Fibroblast of the aortic adventitia (primary cell): ENCODE data around the gene SCNN1G. TPM values are rescaled to one million over a fixed set of nuclear protein-coding genes. Genes with fewer than 3 reads are reported as not detected.
A peak's percentile ranks its signal among the peaks of the same experiment; 100 is the strongest.

Experiments
- DNase-seq: peaks from one replicate; pipeline ENCODE4 v3.0.0-alpha.2; 2010; ENCODE audit warnings: low read depth
- H3K4me3 ChIP-seq: 2 replicates; pipeline ENCODE4 v1.5.1; 2011; ENCODE audit warnings: low read depth, mild to moderate bottlenecking, control low read depth, low read length, moderate library complexity
- total RNA-seq: library from RNA; depleted of rRNA; stranded (reverse); fragments of >200 nt; gene quantifications from 2 replicates; pipeline ENCODE4 v1.2.3, GENCODE V29; 2012; ENCODE audit warnings: low replicate concordance
- TF ChIP-seq, protein P1 (sequence below): IDR thresholded peaks from 2 replicates; pipeline ENCODE4 v1.5.1; 2011; ENCODE audit warnings: mild to moderate bottlenecking, low read length, control low read depth, inconsistent platforms; ENCODE audit not compliant: insufficient read depth

The SCNN1G gene
- total RNA-seq, 1 donor = not detected

DNA sequence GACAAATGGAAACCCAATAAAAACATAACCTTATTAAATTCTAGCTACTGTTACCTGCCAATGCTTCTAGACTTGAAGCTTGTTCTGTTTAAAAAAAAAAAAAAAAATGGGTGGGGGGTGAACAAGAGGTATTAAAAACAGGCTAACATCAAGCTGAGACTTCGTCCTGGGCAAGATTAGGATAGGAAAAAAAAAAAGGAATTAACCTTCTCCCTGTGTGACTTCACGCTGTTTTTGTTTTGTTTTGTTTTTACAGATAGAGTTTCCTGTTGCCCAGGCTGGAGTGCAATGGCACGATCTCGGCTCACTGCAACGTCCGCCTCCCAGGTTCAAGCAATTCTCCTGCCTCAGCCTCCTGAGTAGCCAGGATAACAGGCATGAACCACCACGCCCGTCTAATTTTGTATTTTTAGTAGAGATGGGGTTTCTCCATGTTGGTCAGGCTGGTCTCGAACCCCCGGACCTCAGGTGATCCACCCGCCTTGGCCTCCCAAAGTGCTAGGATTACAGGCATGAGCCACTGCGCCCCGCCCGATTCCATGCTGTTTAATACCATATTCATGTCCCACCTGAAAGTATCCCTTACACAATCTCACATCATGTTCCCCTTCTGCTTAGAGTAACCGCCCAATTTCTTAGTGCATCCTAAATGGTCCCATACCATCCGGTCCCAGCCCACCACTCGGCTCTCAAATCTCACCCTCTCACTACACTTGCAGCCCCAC, 35.5 kb upstream of the SCNN1G start:
- no peak for DNase-seq
- TF ChIP-seq, protein P1, sequence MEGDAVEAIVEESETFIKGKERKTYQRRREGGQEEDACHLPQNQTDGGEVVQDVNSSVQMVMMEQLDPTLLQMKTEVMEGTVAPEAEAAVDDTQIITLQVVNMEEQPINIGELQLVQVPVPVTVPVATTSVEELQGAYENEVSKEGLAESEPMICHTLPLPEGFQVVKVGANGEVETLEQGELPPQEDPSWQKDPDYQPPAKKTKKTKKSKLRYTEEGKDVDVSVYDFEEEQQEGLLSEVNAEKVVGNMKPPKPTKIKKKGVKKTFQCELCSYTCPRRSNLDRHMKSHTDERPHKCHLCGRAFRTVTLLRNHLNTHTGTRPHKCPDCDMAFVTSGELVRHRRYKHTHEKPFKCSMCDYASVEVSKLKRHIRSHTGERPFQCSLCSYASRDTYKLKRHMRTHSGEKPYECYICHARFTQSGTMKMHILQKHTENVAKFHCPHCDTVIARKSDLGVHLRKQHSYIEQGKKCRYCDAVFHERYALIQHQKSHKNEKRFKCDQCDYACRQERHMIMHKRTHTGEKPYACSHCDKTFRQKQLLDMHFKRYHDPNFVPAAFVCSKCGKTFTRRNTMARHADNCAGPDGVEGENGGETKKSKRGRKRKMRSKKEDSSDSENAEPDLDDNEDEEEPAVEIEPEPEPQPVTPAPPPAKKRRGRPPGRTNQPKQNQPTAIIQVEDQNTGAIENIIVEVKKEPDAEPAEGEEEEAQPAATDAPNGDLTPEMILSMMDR = no peak
- H3K4me3 ChIP-seq = peak overlapping the region; percentile 22

DNA sequence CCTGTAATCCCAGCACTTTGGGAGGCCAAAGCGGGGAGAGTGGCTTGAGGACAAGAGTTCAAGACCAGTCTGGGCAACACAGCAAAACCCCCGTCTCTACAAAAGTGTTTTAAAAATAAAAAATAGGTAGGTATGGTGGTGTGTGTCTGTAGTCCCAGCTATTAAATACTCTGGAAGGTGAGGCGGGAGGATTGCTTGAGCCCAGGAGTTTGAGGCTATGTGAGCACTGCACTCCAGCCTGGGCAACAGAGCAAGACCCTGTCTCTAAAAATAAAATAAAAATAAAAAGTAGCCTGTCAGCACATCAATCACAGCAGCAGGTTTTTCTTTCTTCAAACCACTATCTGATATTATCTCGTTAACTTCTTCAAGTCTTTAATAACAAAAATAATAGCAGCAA, 34.9 kb upstream of the SCNN1G start:
- DNase-seq = no peak
- H3K4me3 ChIP-seq = peak overlapping the region; percentile 22
- TF ChIP-seq, protein P1 = no peak

GRCh38 chr16:23148166-23148512, 34.4 kb upstream of the SCNN1G start:
- peak overlapping the region; percentile 80 for H3K4me3 ChIP-seq
- TF ChIP-seq, protein P1 = no peak
- no peak for DNase-seq

GRCh38 chr16:23148513-23149266, 33.9 kb upstream of the SCNN1G start:
- DNase-seq = peak; percentile 42
- H3K4me3 ChIP-seq = peak overlapping the region; percentile 80
- TF ChIP-seq, protein P1 = no peak

GRCh38 chr16:23149267-23149992, 33.1 kb upstream of the SCNN1G start, which contains the start of gene USP31:
TSS of gene USP31 (minus strand) at chr16:23149452. CDS start at chr16:23149270, 182 bp downstream.
- DNase-seq = peak; percentile 91
- TF ChIP-seq, protein P1 = no peak
- H3K4me3 ChIP-seq = peak within 1 kb of the TSS; percentile 85

DNA sequence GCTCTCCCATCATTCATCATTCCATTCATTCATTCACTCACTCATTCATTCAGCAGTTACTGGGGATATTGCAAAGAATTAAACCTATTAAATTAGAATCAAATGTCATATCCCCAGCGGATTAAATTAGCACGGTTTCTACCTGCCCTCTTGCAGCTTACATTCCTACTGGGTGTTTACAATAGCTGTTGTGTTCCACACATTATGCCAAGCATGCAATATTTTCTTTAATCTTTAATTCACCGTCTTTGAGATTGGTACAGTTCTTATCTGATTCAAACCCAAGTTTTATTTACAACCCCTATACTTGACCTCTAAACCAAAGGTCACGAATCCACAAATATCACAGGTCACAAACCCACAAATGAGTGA, 32.6 kb upstream of the SCNN1G start:
- TF ChIP-seq, protein P1 = no peak
- peak overlapping the region; percentile 85 for H3K4me3 ChIP-seq
- DNase-seq = no peak
